ELR (cell line): ENCODE measurements around the gene POLR2J2.
"Not testable (repeated sequence)": the region's sequence is repeated elsewhere in the genome, so short reads cannot be mapped to it uniquely, and the experiment has no call there.

Experiments used
- DNase-seq: peaks from one replicate; pipeline ENCODE4 v3.0.0-alpha.2; 2015; ENCODE audit warnings: low read depth

The POLR2J2 gene

GRCh38 chr7:102671956-102672307, 469 bp upstream of the POLR2J2 start:
- not testable (repeated sequence) for DNase-seq

GRCh38 chr7:102667523-102667922, 3.9 kb downstream of the POLR2J2 start:
- DNase-seq: not testable (repeated sequence)

- DNase-seq: not testable (repeated sequence)
These were observed 4.6 kb downstream of the POLR2J2 start for GRCh38 chr7:102666850-102667249.

DNA sequence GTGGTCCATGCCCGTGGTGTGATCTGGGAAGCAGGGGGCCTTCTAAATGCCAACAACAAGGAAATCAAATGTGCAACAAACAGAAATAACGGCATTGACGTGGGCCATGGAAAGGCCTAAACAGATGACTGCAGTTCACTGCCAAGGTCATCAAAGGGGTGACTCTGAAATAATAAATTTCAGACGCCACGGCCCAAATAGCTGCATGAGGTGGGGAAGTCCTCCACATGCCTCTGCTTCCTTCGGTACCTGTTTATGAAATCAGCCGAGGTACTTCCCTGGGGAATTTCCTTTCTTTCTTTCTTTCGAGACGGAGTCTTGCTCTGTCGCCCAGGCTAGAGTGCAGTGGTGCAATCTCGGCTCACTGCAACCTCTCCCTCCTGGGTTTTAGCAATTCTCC, 6.7 kb downstream of the POLR2J2 start:
- not testable (repeated sequence) for DNase-seq

DNA sequence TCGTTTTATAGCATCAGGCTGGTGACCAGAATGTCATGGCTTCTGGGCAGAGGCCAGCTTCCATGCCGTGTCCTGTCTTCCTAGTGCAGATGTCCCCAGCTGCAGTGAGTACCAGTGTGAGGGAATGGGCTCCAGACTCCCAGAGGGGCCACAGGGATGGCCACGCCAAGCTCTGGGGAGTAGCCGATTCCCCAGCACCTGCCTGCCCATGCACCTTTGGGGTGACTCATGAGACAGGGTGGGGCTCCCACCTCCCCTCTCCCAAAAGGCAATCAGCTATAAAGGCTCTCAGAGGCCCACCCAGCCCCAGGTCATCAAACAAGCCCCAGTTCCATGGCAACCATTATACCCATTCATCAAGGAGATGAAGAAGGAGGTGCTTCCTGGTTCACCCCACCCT, 21.5 kb downstream of the POLR2J2 start, which contains the start of gene SPDYE2B:
Gene SPDYE2B, plus strand, starts transcription at position 396 of the 400 bp plus-strand sequence. CDS start 2,030 bp downstream, outside the sequence.
- DNase-seq: not testable (repeated sequence)

DNA sequence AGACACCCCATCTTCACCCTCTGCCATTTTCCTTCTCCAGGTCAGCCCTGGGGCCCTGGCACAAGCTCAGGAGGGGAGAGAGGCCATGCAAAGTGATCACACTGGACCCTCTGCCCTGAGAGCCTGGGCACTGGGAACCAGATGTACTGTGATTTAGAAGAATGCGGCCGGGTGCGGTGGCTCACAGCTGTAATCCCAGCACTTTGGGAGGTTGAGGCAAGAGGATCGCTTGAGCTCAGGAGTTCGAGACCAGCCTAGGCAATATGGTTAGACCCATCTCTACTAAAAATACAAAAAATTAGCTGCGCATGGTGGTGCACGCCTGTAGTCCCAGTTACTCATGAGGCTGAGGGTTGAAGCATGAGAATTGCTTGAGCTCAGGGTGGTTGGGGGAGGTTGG, 23.6 kb downstream of the POLR2J2 start:
- not testable (repeated sequence) for DNase-seq

GRCh38 chr7:102643404-102643803, 28.1 kb downstream of the POLR2J2 start:
- DNase-seq: not testable (repeated sequence)

DNA sequence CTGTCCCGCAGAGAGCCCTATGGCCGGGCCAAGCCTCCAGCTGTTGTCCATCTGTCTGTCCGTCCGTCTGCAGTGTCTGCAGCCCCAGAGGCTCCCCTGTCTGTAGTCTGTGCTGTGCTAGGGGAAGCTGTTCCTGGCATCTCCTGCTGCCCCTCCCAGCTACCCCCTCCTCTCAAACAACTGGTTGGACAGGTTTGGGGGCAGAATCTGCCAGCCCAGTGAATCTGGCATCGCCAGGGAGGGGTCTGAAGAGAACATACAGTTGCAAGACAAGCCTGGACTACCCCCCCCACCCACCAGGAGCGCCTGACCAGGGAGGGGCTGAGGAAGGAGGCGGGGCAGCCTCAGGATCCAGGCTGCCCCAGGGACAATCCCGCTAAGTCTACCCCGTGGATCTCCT, 28.8 kb downstream of the POLR2J2 start, which contains the start of gene UPK3BL1:
Gene UPK3BL1, minus strand, starts transcription at position 101 of the 400 bp plus-strand sequence. Its CDS starts 50 bp downstream, at position 51.
- DNase-seq: not testable (repeated sequence)

DNA sequence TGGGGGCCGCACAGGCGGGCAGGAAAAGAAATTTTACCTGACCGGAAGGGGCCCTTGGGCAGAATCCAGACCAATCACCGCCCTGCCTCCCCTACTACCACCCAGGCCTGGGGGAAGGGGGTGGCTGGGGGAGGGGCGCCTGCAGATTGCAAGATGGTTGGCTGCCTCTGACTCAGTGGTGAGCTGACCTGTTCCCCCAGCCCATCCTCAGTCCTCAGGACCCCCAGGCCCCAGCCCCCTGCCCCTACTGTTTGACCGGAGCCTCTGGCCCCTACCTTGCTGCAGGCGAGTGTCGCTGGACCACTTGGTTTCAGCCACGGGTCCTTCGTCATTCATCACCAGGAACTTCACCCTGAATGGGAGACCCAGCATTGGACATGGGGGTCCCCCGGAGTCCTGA, 32.6 kb downstream of the POLR2J2 start:
- DNase-seq: peak; percentile 0

- not testable (repeated sequence) for DNase-seq
These were observed 34.5 kb downstream of the POLR2J2 start for GRCh38 chr7:102636956-102637355.

DNA sequence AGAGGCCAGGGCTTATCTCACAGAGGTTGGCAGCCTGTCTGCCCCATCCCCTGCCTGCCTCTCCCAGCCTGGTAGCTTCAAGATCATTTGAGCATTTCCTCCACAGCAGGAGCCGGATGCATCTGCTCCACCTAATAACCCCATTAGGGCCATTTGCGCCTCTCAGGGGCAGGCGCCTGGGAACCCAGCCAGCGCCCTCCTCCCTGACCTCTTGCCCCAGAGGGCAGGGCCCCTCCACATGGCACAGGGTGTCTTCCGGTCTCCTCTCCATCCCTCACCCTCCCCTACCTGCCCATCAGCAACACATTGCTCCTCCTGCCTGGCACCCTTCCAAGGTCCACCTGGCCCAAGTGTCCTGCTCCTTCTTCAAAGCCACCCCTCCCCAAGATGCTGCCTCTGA, 36.1 kb downstream of the POLR2J2 start:
- not testable (repeated sequence) for DNase-seq

DNA sequence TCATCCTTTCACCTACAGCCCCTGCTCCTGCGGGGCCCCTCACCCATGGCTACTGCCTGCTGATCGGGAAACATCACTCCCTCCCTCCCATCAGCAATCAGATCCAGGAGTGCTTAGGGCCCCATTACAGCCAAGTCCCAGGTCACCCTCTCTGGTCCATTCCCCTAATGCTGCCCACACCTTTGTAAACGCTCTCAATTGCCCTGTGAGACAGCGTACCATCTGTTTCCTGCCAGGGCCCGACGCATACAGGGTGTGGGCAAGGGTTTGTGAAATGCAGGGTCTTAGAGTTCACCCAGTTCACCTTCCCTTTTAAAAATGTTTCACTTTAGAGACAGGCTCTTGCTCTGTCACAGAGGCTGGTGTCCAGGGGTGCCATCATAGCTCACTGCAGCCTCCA, 37.2 kb downstream of the POLR2J2 start:
- DNase-seq: not testable (repeated sequence)

GRCh38 chr7:102630622-102631021, 40.8 kb downstream of the POLR2J2 start:
- DNase-seq: not testable (repeated sequence)

DNA sequence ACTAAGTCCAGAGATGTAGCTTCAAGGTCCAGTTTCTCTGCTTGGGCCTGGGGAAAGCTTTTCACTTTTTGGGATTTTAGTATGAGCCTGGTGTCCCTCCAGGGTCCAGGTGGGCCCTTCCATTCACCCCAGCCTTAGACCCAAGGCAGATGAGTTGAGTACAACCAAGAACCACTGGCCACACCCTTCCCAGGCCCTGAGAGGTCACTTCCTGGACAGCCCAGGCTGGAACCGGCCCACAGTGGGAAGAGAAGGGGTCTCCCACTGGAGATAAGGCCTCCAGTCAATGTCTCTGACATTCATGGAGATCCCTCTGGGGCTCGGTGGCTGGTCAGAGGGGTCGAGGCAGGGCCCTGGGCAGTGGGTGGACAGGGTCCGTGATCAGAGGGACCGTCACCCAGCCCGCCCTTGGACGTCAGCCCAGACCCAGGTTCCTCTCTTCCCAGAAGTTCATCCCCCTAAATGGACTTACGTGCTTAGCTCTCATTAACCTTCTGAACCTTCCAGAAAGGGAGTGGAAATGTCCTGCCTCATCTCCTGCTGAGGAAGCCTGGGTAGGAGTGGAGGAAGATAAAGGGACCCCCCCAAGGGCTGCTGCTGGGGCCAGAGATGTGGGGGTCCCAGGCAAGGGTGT, 44.1 kb downstream of the POLR2J2 start:
- not testable (repeated sequence) for DNase-seq

GRCh38 chr7:102618122-102618521, 53.3 kb downstream of the POLR2J2 start:
- DNase-seq: peak; percentile 0

- DNase-seq: peak; percentile 31
These were observed 54.8 kb downstream of the POLR2J2 start, which contains the start of gene RASA4 for GRCh38 chr7:102616507-102617125. Gene RASA4 (minus strand): TSS chr7:102616756. CDS start chr7:102616689, 67 bp downstream.
